ELR (cell line): ENCODE data around the gene STAMBP.
A peak's percentile ranks its signal among the peaks of the same experiment; 100 is the strongest.
"Not testable (repeated sequence)": the region's sequence is repeated elsewhere in the genome, so short reads cannot be mapped to it uniquely, and the experiment has no call there.

ENCODE experiments used
- DNase-seq: peaks from one replicate; pipeline ENCODE4 v3.0.0-alpha.2; 2015; ENCODE audit warnings: low read depth

Gene STAMBP

GRCh38 chr2:73837847-73838585, 9.3 kb downstream of the STAMBP start:
- no peak for DNase-seq

GRCh38 chr2:73838889-73839534, 10.3 kb downstream of the STAMBP start:
- no peak for DNase-seq

- no peak for DNase-seq
These were observed 11.1 kb downstream of the STAMBP start for GRCh38 chr2:73839653-73840411.

- no peak for DNase-seq
These were observed 13.4 kb downstream of the STAMBP start for GRCh38 chr2:73841912-73842738.

GRCh38 chr2:73842739-73843019, 13.9 kb downstream of the STAMBP start:
- no peak for DNase-seq

- DNase-seq = no peak
These were observed 15.3 kb downstream of the STAMBP start for GRCh38 chr2:73844087-73844486.

GRCh38 chr2:73850009-73850408, 21.2 kb downstream of the STAMBP start:
- DNase-seq = no peak

GRCh38 chr2:73851274-73851673, 22.5 kb downstream of the STAMBP start:
- peak; percentile 53 for DNase-seq

- DNase-seq = peak; percentile 92
These were observed 23.3 kb downstream of the STAMBP start for GRCh38 chr2:73852020-73852419.

GRCh38 chr2:73855526-73855925, 26.8 kb downstream of the STAMBP start:
- no peak for DNase-seq

- peak; percentile 86 for DNase-seq
These were observed 27.5 kb downstream of the STAMBP start for GRCh38 chr2:73856214-73856613.

GRCh38 chr2:73859721-73860586, 31.2 kb downstream of the STAMBP start:
- peak; percentile 95 for DNase-seq

- no peak for DNase-seq
These were observed 34.2 kb downstream of the STAMBP start for GRCh38 chr2:73862987-73863386.

- DNase-seq = peak; percentile 37
These were observed 39.6 kb downstream of the STAMBP start for GRCh38 chr2:73868204-73868978.

- peak; percentile 48 for DNase-seq
These were observed 41.3 kb downstream of the STAMBP start for GRCh38 chr2:73870084-73870483.

- no peak for DNase-seq
These were observed 48.5 kb downstream of the STAMBP start for GRCh38 chr2:73877071-73877802.

GRCh38 chr2:73877984-73878383, 49.2 kb downstream of the STAMBP start:
- DNase-seq = not testable (repeated sequence)

GRCh38 chr2:73885406-73885805, 56.6 kb downstream of the STAMBP start:
- DNase-seq = no peak

GRCh38 chr2:73886357-73886756, 57.6 kb downstream of the STAMBP start:
- no peak for DNase-seq
